IPS DF 6.9 (cell line): ENCODE data around the gene BPIFA2.

ENCODE experiments used
- DNase-seq: peaks from one replicate; pipeline ENCODE4 v3.0.0-alpha.2; 2013; ENCODE audit warnings: low read depth, low spot score
- H3K27ac ChIP-seq: one replicate; pipeline ENCODE4 v1.5.1; 2013; ENCODE audit warnings: low read length, control low read depth
- H3K27me3 ChIP-seq: 2 replicates; pipeline ENCODE4 v1.6.1; 2013; ENCODE audit warnings: mild to moderate bottlenecking, low read length; ENCODE audit not compliant: control insufficient read depth, insufficient read depth
- H3K36me3 ChIP-seq: 2 replicates; pipeline ENCODE4 v1.6.1; 2013; ENCODE audit warnings: low read length; ENCODE audit not compliant: control insufficient read depth, insufficient read depth
- H3K4me1 ChIP-seq: 2 replicates; pipeline ENCODE4 v1.6.1; 2013; ENCODE audit warnings: low read length; ENCODE audit not compliant: control insufficient read depth, insufficient read depth
- H3K4me3 ChIP-seq: 2 replicates; pipeline ENCODE4 v1.5.1; 2013; ENCODE audit warnings: mild to moderate bottlenecking, low read length
- H3K9me3 ChIP-seq: 2 replicates; pipeline ENCODE4 v1.6.1; 2013; ENCODE audit warnings: low read length, inconsistent platforms; ENCODE audit not compliant: control insufficient read depth, insufficient read depth
- WGBS: extraction: QIAGEN DNeasy Blood & Tissue Kit; methylation state at CpG from one replicate; pipeline ENCODE4 v1.1.7; 2013; ENCODE audit warnings: mixed read lengths, missing lambda C conversion rate; ENCODE audit not compliant: insufficient read length, insufficient coverage; 5-methylcytosine and 5-hydroxymethylcytosine counted together

The BPIFA2 gene

DNA sequence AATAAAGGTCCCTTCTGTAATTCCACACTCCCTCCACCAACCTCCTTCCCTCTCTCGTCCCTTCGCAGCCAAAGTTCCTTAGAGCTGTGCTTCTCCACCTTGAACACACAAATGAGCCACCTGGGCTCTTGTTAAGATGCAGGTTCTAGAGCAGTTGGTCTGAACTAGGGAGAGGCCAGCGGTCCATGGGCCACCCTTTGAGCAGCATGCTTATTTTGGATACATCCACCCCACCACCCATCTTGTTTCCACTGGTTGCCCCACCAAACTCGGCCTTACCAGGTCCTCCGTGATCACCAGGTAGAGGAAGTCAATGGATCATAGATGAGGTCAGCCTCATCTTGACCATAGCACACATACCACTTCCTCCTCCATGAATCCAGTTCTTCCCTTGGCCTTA, 7.3 kb upstream of the BPIFA2 start:
- H3K27ac ChIP-seq: no peak overlapping the region
- H3K4me1 ChIP-seq: no peaks in the 10 kb centered on the region
- no peaks in the 10 kb centered on the region for H3K9me3 ChIP-seq
- no CpG with 5 or more reads among the region's 5 CpGs for WGBS
- H3K4me3 ChIP-seq: no peak overlapping the region
- no peaks in the 10 kb centered on the region for H3K36me3 ChIP-seq
- no peaks in the 10 kb centered on the region for H3K27me3 ChIP-seq
- no peak for DNase-seq

DNA sequence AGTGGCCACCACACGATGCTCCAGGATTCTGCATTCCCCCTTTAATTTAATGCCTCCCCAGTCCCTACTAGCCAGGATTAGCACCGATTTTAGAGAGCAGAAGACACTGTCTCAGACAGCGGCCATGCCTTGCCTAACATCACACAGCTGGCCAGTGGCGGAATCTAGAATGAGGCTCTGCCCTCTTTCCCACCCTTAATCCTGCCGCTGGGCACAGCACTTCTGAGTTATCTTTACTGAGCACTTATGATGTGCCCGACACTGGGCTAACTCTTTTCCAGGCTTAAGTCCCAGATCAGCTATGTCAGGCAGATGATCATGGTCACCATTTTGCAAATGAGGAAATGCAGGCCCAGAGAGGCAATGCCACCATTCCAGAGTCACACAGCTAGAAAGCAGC, 5.6 kb upstream of the BPIFA2 start:
- Histone ChIP-seq H3K27me3 (no peaks in the 10 kb centered on the region), H3K36me3 (no peaks in the 10 kb centered on the region), H3K4me1 (no peaks in the 10 kb centered on the region), H3K9me3 (no peaks in the 10 kb centered on the region), H3K4me3 (no peak overlapping the region), H3K27ac (no peak overlapping the region)
- no CpG with 5 or more reads among the region's 6 CpGs for WGBS
- no peak for DNase-seq

DNA sequence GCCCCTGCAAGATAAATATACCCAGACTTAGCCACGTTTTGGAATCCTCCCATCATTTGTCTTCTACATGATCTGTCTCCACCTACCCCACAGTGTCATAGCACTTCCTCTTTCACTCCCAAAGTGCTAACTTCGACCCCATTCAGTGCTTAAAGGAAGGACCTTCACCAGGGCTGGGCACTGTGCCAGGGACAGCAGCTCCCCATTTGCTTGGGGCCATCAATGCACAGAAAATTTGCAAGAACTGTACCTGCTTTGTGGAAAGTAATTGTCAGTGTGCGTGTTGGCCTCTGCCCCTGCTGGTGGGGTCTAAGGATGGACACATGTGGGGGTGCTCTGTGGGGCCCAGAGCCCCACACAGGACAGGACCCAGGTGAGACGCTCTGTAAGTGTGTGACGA, 5.2 kb upstream of the BPIFA2 start:
- Histone ChIP-seq H3K36me3 (no peaks in the 10 kb centered on the region), H3K27me3 (no peaks in the 10 kb centered on the region), H3K4me3 (no peak overlapping the region), H3K4me1 (no peaks in the 10 kb centered on the region), H3K9me3 (no peaks in the 10 kb centered on the region), H3K27ac (no peak overlapping the region)
- no CpG with 5 or more reads among the region's 5 CpGs for WGBS
- DNase-seq: no peak

DNA sequence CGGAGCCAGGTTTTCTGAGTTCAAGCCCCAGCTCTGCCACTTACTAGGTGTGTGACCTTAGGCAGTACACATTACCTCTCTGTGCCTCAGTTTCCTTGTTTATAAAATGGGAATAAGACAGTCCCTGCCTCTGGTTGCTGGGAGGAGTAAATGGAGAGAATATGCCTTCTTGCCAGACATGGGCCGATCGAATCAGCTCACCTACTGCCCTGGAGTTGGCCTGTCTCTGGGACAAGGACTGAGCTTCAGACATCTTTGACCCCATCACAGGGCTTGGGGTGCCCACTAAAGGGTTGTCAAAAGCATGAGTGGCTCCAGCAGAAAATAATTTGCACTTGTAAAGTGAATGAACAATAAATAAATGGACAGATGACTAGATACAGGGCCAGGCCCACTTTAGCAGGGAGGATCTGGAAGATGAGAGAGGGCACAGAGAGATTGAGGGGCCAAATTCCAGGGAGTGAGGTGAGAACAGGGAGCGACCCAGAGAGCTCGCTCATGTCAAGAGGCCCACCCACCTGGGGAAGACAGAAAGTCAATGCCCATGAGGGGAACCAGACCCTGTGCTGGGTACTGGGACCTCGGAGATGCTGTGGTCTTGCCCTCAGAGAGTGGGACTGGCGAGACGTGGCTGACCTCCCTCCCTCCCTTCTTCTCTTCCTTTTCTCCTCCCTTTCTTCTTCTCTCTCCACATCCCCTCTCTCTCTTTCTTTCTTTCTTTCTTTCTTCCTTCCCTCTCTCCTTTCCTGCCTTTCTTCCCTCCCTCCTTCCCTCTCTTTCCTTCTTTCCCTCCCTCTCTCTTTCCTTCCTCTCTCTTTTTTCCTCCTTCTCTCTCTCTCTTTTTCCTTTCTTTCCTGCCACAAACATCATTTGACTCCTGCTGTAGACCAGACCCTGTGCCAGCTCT, 3.9 kb upstream of the BPIFA2 start:
- H3K9me3 ChIP-seq: no peaks in the 10 kb centered on the region
- H3K4me3 ChIP-seq: no peak overlapping the region
- no CpG with 5 or more reads among the region's 8 CpGs for WGBS
- no peak overlapping the region for H3K27ac ChIP-seq
- DNase-seq: no peak
- no peaks in the 10 kb centered on the region for H3K27me3 ChIP-seq
- no peaks in the 10 kb centered on the region for H3K4me1 ChIP-seq
- H3K36me3 ChIP-seq: no peaks in the 10 kb centered on the region

DNA sequence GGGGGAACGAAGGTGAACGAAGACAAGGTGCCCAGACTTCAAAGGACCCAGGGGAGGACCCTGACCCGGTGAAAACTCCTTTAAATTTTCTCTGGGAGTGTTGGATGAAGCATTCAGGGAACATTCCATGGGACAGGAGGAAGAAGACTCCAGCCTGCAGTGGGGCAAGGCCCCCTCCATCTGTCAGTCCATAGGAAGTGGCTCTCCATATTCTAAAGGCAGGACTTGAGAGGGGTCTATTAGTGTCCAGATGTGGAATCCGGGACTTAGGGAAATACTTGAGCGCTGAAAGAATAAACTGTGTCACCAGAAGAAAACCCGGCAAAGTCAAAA, 3.2 kb upstream of the BPIFA2 start:
- WGBS: no CpG with 5 or more reads among the region's 6 CpGs
- H3K27ac ChIP-seq: no peak overlapping the region
- H3K27me3 ChIP-seq: no peaks in the 10 kb centered on the region
- no peaks in the 10 kb centered on the region for H3K9me3 ChIP-seq
- no peak for DNase-seq
- H3K4me1 ChIP-seq: no peaks in the 10 kb centered on the region
- H3K36me3 ChIP-seq: no peaks in the 10 kb centered on the region
- no peak overlapping the region for H3K4me3 ChIP-seq

DNA sequence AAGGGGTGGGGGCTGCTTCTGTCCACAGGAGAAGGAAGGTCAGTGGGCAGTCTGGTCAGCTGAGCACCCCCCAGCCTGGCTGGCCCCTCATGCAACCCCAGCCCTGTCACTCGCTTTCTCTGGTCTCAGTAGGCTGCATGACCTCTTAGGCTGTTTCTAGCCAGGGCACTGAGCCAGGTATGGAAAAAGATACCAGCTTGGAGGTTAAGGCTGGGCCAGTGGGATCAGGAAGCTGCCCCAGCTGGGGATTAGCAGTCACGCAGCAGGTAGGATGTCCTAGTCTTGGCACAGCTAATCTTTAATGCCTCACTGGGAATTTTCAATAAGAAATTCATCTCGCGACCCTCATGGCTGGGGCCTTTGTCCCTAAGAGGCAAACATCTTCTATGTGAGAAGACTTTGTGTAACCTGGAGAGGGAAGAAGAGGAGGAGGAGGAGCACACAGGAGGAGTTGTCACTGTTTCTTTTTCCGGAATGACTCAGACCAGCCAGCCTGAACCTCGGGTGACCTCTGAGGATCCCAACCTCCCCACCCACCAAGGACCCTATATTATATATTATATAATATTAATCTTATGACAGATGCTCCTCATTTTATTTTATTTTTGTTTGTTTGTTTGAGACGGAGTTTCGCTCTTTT, 2.4 kb upstream of the BPIFA2 start:
- H3K27ac ChIP-seq: no peak overlapping the region
- no peak for DNase-seq
- WGBS: no CpG with 5 or more reads among the region's 8 CpGs
- H3K4me1 ChIP-seq: no peaks in the 10 kb centered on the region
- no peaks in the 10 kb centered on the region for H3K36me3 ChIP-seq
- no peaks in the 10 kb centered on the region for H3K9me3 ChIP-seq
- H3K27me3 ChIP-seq: no peaks in the 10 kb centered on the region
- H3K4me3 ChIP-seq: no peak overlapping the region; the same call in 1 of the 2 replicates

DNA sequence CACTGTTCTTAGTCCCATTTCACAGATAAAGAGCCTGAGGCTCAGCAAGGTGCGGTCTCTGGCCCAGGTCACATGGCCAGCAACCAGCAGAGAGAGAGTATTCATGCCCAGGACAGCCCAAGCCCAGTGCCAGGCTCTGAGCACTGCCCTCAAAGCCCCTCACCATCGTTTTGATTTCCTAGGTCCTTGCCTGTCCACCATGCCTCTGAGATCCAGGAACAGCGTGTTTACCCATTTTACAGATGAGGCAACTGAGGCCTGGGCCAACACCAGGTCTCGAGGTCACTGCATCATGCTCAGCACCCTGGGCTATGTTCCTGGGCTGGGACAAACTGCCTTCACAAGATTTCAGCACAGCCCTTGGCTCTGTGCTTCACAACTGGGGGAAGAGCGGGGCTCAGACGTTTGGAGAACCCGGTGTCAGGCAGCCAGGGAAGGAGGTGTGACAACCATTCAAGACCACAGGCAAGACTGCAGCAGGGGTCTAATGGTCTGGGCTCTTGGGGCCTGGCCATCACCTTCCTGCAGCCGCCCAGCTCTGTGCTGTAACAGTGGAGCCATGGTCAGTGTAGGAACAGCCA, 1.3 kb upstream of the BPIFA2 start:
- Histone ChIP-seq H3K9me3 (no peaks in the 10 kb centered on the region), H3K36me3 (no peaks in the 10 kb centered on the region), H3K27ac (no peak overlapping the region), H3K27me3 (no peaks in the 10 kb centered on the region), H3K4me1 (no peaks in the 10 kb centered on the region), H3K4me3 (no peak overlapping the region)
- DNase-seq: no peak
- WGBS: no CpG with 5 or more reads among the region's 8 CpGs

DNA sequence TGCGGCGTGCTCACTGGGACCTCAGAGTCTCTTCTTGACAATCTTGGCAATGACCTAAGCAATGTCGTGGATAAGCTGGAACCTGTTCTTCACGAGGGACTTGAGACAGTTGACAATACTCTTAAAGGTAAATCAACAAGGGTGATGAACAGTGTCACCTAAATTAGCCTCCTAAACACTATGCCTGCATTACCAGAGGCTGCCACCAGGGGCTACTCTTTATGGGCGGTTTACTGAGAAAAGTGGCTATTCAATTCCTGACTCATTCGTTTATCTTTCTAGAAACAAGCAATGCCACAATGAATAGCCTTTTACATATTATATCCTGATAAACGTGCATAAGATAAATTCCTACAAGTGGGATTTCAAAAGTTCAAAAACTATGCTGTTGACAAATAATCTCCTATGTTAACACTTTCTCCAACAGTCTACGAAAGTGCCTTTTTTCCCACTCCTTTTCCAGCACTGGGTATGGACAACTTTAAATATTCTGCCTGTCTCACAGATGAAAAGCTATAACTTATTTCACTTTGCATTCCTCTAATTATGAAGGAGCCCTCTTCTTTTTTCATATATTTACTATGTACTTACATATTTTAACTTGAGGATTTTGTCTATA, 1.3 kb downstream of the BPIFA2 start:
- Histone ChIP-seq H3K36me3 (no peaks in the 10 kb centered on the region), H3K27ac (no peak overlapping the region), H3K4me3 (no peak overlapping the region), H3K27me3 (no peaks in the 10 kb centered on the region), H3K9me3 (no peaks in the 10 kb centered on the region), H3K4me1 (no peaks in the 10 kb centered on the region)
- no CpG with 5 or more reads among the region's 8 CpGs for WGBS
- no peak for DNase-seq

DNA sequence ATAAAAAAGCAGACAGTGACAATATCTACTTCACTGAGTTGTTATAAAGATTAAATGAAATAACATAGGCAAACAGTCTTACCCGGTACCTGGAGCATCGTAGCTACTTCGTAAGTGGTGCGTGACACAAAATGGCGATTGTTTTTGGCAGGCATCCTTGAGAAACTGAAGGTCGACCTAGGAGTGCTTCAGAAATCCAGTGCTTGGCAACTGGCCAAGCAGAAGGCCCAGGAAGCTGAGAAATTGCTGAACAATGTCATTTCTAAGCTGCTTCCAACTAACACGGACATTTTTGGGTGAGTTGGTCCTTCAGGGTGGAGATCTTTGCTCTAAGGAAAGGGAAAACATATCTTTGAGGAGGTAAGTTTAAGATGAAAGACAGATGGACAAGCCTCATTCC, 4.8 kb downstream of the BPIFA2 start:
- Histone ChIP-seq H3K27me3 (no peaks in the 10 kb centered on the region), H3K27ac (no peak overlapping the region), H3K4me3 (no peak overlapping the region), H3K36me3 (no peaks in the 10 kb centered on the region), H3K9me3 (no peaks in the 10 kb centered on the region), H3K4me1 (no peaks in the 10 kb centered on the region)
- WGBS: no CpG with 5 or more reads among the region's 7 CpGs
- no peak for DNase-seq

DNA sequence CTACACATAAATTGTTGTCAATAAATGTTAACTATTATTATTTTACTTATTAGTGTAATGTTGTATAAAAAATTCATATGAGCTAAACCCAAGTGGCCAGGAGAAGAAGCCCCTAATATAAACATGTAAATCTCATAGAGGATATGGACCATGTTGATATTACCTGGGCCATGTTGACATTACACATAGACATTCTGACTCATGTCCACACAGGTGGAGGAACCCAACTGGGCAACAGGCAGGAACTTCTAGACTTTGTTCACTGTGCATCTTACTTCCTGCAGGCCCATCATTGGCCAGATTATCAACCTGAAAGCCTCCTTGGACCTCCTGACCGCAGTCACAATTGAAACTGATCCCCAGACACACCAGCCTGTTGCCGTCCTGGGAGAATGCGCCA, 7.2 kb downstream of the BPIFA2 start:
- H3K27ac ChIP-seq: no peak overlapping the region
- H3K4me1 ChIP-seq: peaks cover 2% of the 10 kb centered on the region; the same call in 1 of the 2 replicates
- WGBS: no CpG with 5 or more reads among the region's 3 CpGs
- no peaks in the 10 kb centered on the region for H3K27me3 ChIP-seq
- no peak for DNase-seq
- no peaks in the 10 kb centered on the region for H3K9me3 ChIP-seq
- no peaks in the 10 kb centered on the region for H3K36me3 ChIP-seq
- H3K4me3 ChIP-seq: no peak overlapping the region
